B cell (primary cell): ENCODE measurements around the gene UNC79. TPM values are rescaled to one million over a fixed set of nuclear protein-coding genes. Genes with fewer than 3 reads are reported as not detected.
"Not testable (repeated sequence)": the region's sequence is repeated elsewhere in the genome, so short reads cannot be mapped to it uniquely, and the experiment has no call there.

Experiments
- ATAC-seq: fragments of 200-7000 bp; cut with Tn5 transposase; one replicate; pipeline ENCODE4 v1.10.0; 2021; ENCODE audit warnings: low read depth, mild to moderate bottlenecking, moderate number of reproducible peaks, moderate library complexity
- CTCF ChIA-PET: fragments of 350-600 bp; sonication (Branson Sonifier 250); formaldehyde crosslinking; loops from one replicate; lab custom pipeline; 2021; ENCODE audit warnings: antibody characterized with exemption, inconsistent platforms; lab: Charles Lee
- POLR2A ChIA-PET: fragments of 350-600 bp; sonication (Branson Sonifier 250); formaldehyde crosslinking; loops from one replicate; lab custom pipeline; 2021; ENCODE audit warnings: antibody characterized with exemption; lab: Charles Lee
- DNase-seq: peaks from one replicate; pipeline ENCODE4 v3.0.0; 2013
- H2AFZ ChIP-seq: 2 replicates; pipeline ENCODE4 v1.6.1; 2012; ENCODE audit warnings: mild to moderate bottlenecking, low read depth, low read length; ENCODE audit not compliant: insufficient read depth, poor library complexity, severe bottlenecking
- H3K27ac ChIP-seq, 2 donors: 1 replicate in 1 of 2; 2 replicates in 1 of 2; pipeline ENCODE4 v1.5.1; 2012 to 2013; ENCODE audit warnings: low read length in 2 of 2, mild to moderate bottlenecking in 2 of 2, moderate library complexity in 1 of 2
- H3K27me3 ChIP-seq, 4 experiments: fragments of 200-600 bp in 1 of 4; sonication (generic) in 1 of 4; replicated peaks in 1 of 4; 1 replicate in 2 of 4; 2 replicates in 2 of 4; pipeline versions ENCODE4 v1.6.1 to v1.7.0; 2013 to 2016; ENCODE audit warnings: low read length in 3 of 4, mild to moderate bottlenecking in 2 of 4, mixed read lengths in 1 of 4, moderate library complexity in 1 of 4; ENCODE audit not compliant: insufficient read depth in 4 of 4, control insufficient read depth in 3 of 4; ENCODE audit errors: control extremely low read depth in 1 of 4
- H3K36me3 ChIP-seq, 2 experiments: replicated peaks in 1 of 2; 1 replicate in 1 of 2; 2 replicates in 1 of 2; pipeline versions ENCODE4 v1.6.1 to v1.7.1; 2013; ENCODE audit warnings: low read length in 1 of 2; ENCODE audit not compliant: insufficient read depth in 2 of 2, control insufficient read depth in 1 of 2; ENCODE audit errors: control extremely low read depth in 1 of 2, extremely low read depth in 1 of 2
- H3K4me1 ChIP-seq, 2 donors: fragments of 200-600 bp in 1 of 2; sonication (generic) in 1 of 2; 1 replicate in 1 of 2; 2 replicates in 1 of 2; pipeline versions ENCODE4 v1.5.1 to v1.6.1; 2013 to 2017; ENCODE audit warnings: low read length in 2 of 2; ENCODE audit not compliant: control insufficient read depth in 2 of 2, insufficient read depth in 2 of 2
- H3K4me2 ChIP-seq: replicated peaks from 2 replicates; pipeline ENCODE3; 2012; ENCODE audit warnings: mild to moderate bottlenecking, low read depth, low read length; ENCODE audit not compliant: poor library complexity, severe bottlenecking
- H3K4me3 ChIP-seq, 5 experiments: fragments of 200-600 bp in 1 of 5; sonication (generic) in 1 of 5; 1 replicate in 3 of 5; 2 replicates in 2 of 5; pipeline versions ENCODE4 v1.5.1 to v1.7.0; 2011 to 2016; ENCODE audit warnings: low read length in 4 of 5, mild to moderate bottlenecking in 4 of 5, low read depth in 2 of 5, control low read depth in 1 of 5, moderate library complexity in 1 of 5; ENCODE audit not compliant: insufficient read depth in 1 of 5; ENCODE audit errors: control extremely low read depth in 1 of 5, extremely low read depth in 1 of 5
- H3K79me2 ChIP-seq: fragments of 200-600 bp; sonication (generic); one replicate; pipeline ENCODE4 v1.6.0; 2016; ENCODE audit warnings: low read length; ENCODE audit not compliant: control insufficient read depth, insufficient read depth
- H3K9ac ChIP-seq: fragments of 200-600 bp; sonication (generic); 2 replicates; pipeline ENCODE4 v1.6.1; 2017; ENCODE audit warnings: mild to moderate bottlenecking, low read length, moderate library complexity
- H3K9me3 ChIP-seq, 3 donors: one replicate each; pipeline versions ENCODE4 v1.6.1 to v1.7.1; 2013; ENCODE audit warnings: low read length in 2 of 3; ENCODE audit not compliant: control insufficient read depth in 2 of 3, insufficient read depth in 1 of 3; ENCODE audit errors: control extremely low read depth in 1 of 3
- H4K20me1 ChIP-seq: 2 replicates; pipeline ENCODE4 v1.6.0; 2012; ENCODE audit warnings: mild to moderate bottlenecking, low read length; ENCODE audit not compliant: insufficient read depth, control insufficient read depth, poor library complexity, severe bottlenecking
- H3K27ac Mint-ChIP-seq: one replicate; pipeline ENCODE4 v1.8.0; 2021; ENCODE audit warnings: mixed read lengths
- H3K27me3 Mint-ChIP-seq: one replicate; pipeline ENCODE4 v1.8.0; 2021; ENCODE audit warnings: mixed read lengths
- H3K4me1 Mint-ChIP-seq: one replicate; pipeline ENCODE4 v1.8.0; 2021; ENCODE audit warnings: mixed read lengths
- H3K4me3 Mint-ChIP-seq: one replicate; pipeline ENCODE4 v1.8.0; 2021; ENCODE audit warnings: mixed read lengths
- H3K9me3 Mint-ChIP-seq: one replicate; pipeline ENCODE4 v1.8.0; 2022; ENCODE audit warnings: mixed read lengths; ENCODE audit not compliant: insufficient read depth
- CTCF ChIP-seq: fragments of 200-600 bp; IDR thresholded peaks from one replicate; pipeline ENCODE4 v1.8.0; 2022; ENCODE audit warnings: antibody characterized with exemption, mild to moderate bottlenecking
- EZH2 ChIP-seq: IDR thresholded peaks from 2 replicates; pipeline ENCODE4 v1.6.1; 2012; ENCODE audit warnings: borderline replicate concordance, low read depth, mild to moderate bottlenecking, moderate library complexity, low read length; ENCODE audit not compliant: insufficient read depth, poor library complexity, severe bottlenecking
- WGBS: methylation state at CpG from one replicate; pipeline ENCODE4 v1.1.5; 2013; ENCODE audit warnings: missing lambda C conversion rate; ENCODE audit not compliant: insufficient coverage; 5-methylcytosine and 5-hydroxymethylcytosine counted together
- intact Hi-C: fragments of 100-400 bp; cut with micrococcal nuclease; formaldehyde crosslinking; loops from one replicate; pipeline ENCODE4 v1.10.0; 2022
- polyA minus RNA-seq: library from RNA; depleted of rRNA, polyadenylated mRNA; stranded (reverse); fragments of >200 nt; gene quantifications from 2 replicates; pipeline ENCODE4 v1.2.3, GENCODE V29; 2012
- polyA plus RNA-seq: library from polyadenylated mRNA; depleted of rRNA; stranded (reverse); fragments of >200 nt; gene quantifications from 2 replicates; pipeline ENCODE4 v1.2.3, GENCODE V29; 2012
- total RNA-seq, 2 donors: library from RNA; stranded (reverse); fragments of 120-200 nt in 1 of 2; gene quantifications; 1 replicate in 1 of 2; 2 replicates in 1 of 2; pipeline versions ENCODE4 v1.2.3 to v1.2.4, GENCODE V29; 2013 to 2022

The UNC79 gene
- total RNA-seq: 0.15 and 0.24 TPM in 2 replicates
- 0.07 TPM for total RNA-seq (2013)
- 0.03 and 0.04 TPM in 2 replicates for polyA plus RNA-seq
- 0.07 and 0.09 TPM in 2 replicates for polyA minus RNA-seq

GRCh38 chr14:93430315-93431035 is at the start of gene UNC79:
Gene UNC79 (plus strand): TSS chr14:93430939. CDS start chr14:93431030, 91 bp downstream.
- Histone ChIP-seq H3K27me3 (peaks cover 0 to 24% (median 20%) of the 10 kb centered on the region in 4 experiments), H3K79me2 (no peaks in the 10 kb centered on the region), H2AFZ (no peak within 1 kb of the TSS), H3K4me3 (no peak within 1 kb of the TSS), H3K4me1 (peaks cover 3 to 9% of the 10 kb centered on the region in 2 donors), H3K9me3 (peaks cover 6 to 11% (median 7%) of the 10 kb centered on the region in 3 donors), H3K36me3 (no peaks in the 10 kb centered on the region), H3K4me2 (no peak within 1 kb of the TSS), H4K20me1 (no peaks in the 10 kb centered on the region), H3K27ac (no peak within 1 kb of the TSS), H3K9ac (no peak within 1 kb of the TSS)
- peaks cover 5% of the 10 kb centered on the region for H3K9me3 Mint-ChIP-seq
- H3K27me3 Mint-ChIP-seq: peaks cover 51% of the 10 kb centered on the region
- H3K4me1 Mint-ChIP-seq: peaks cover 5% of the 10 kb centered on the region
- ChIA-PET CTCF (no interaction called here), POLR2A (no interaction called here)
- no peak for TF ChIP-seq EZH2
- H3K27ac Mint-ChIP-seq: no peak within 1 kb of the TSS
- no peak for DNase-seq
- intact Hi-C loops: no loop called here
- WGBS: 10% methylated on average over 37 of the region's 51 CpGs
- no peak within 1 kb of the TSS for H3K4me3 Mint-ChIP-seq
- no peak for ATAC-seq

- ChIA-PET CTCF (interaction anchor here (0.8 kb wide), 1 partner anchor 350 kb away, joined by 3 read pairs; no protein-coding TSS in a partner anchor), POLR2A (no interaction called here)
- peaks cover 0 to 3% of the 10 kb centered on the region in 2 donors for H3K4me1 ChIP-seq
- peaks cover 0 to 1% (median 0%) of the 10 kb centered on the region in 3 donors for H3K9me3 ChIP-seq
- H3K9ac ChIP-seq: no peak overlapping the region
- H3K27ac ChIP-seq: no peak overlapping the region
- no peak overlapping the region for H2AFZ ChIP-seq
- Mint-ChIP-seq H3K27me3 (no peaks in the 10 kb centered on the region), H3K4me3 (no peak overlapping the region), H3K9me3 (peaks cover 6% of the 10 kb centered on the region), H3K4me1 (peaks cover 17% of the 10 kb centered on the region), H3K27ac (no peak overlapping the region)
- no peaks in the 10 kb centered on the region for H3K27me3 ChIP-seq
- WGBS: no CpG with 5 or more reads among the region's 1 CpG
- DNase-seq (no peak), ATAC-seq (no peak)
- H3K4me3 ChIP-seq: no peak overlapping the region
- H4K20me1 ChIP-seq: no peaks in the 10 kb centered on the region
- no peak overlapping the region for H3K4me2 ChIP-seq
- intact Hi-C loops: no loop called here
- H3K79me2 ChIP-seq: no peaks in the 10 kb centered on the region
- TF ChIP-seq EZH2: no peak
- TF ChIP-seq CTCF: no peak
- H3K36me3 ChIP-seq: no peaks in the 10 kb centered on the region
Observed at GRCh38 chr14:93381644-93382043, 49.1 kb upstream of the UNC79 start.

GRCh38 chr14:93384256-93384655 is 46.5 kb upstream of the UNC79 start:
- H3K4me2 ChIP-seq, H3K27me3 ChIP-seq, H3K36me3 ChIP-seq, H3K79me2 ChIP-seq, H2AFZ ChIP-seq, DNase-seq, H3K9me3 ChIP-seq, intact Hi-C loops, H3K9me3 Mint-ChIP-seq, H3K4me3 ChIP-seq, ATAC-seq, H3K27ac Mint-ChIP-seq, CTCF ChIA-PET, H3K27me3 Mint-ChIP-seq, H3K9ac ChIP-seq, H3K27ac ChIP-seq, H3K4me3 Mint-ChIP-seq, H4K20me1 ChIP-seq, POLR2A ChIA-PET, H3K4me1 ChIP-seq: not testable (repeated sequence)
- peaks cover 11% of the 10 kb centered on the region for H3K4me1 Mint-ChIP-seq
- WGBS: no CpG with 5 or more reads among the region's 1 CpG
